B cell (primary cell): Measurements from ENCODE around the gene FRS3. TPM values are rescaled to one million over a fixed set of nuclear protein-coding genes. Genes with fewer than 3 reads are reported as not detected.

ENCODE experiments used
- ATAC-seq: fragments of 200-7000 bp; cut with Tn5 transposase; one replicate; pipeline ENCODE4 v1.10.0; 2021; ENCODE audit warnings: low read depth, mild to moderate bottlenecking, moderate number of reproducible peaks, moderate library complexity
- CTCF ChIA-PET: fragments of 350-600 bp; sonication (Branson Sonifier 250); formaldehyde crosslinking; loops from one replicate; lab custom pipeline; 2021; ENCODE audit warnings: antibody characterized with exemption, inconsistent platforms; lab: Charles Lee
- POLR2A ChIA-PET: fragments of 350-600 bp; sonication (Branson Sonifier 250); formaldehyde crosslinking; loops from one replicate; lab custom pipeline; 2021; ENCODE audit warnings: antibody characterized with exemption; lab: Charles Lee
- DNase-seq: peaks from one replicate; pipeline ENCODE4 v3.0.0; 2013
- H2AFZ ChIP-seq: 2 replicates; pipeline ENCODE4 v1.6.1; 2012; ENCODE audit warnings: mild to moderate bottlenecking, low read depth, low read length; ENCODE audit not compliant: insufficient read depth, poor library complexity, severe bottlenecking
- H3K27ac ChIP-seq, 2 donors: 1 replicate in 1 of 2; 2 replicates in 1 of 2; pipeline ENCODE4 v1.5.1; 2012 to 2013; ENCODE audit warnings: low read length in 2 of 2, mild to moderate bottlenecking in 2 of 2, moderate library complexity in 1 of 2
- H3K27me3 ChIP-seq, 4 experiments: fragments of 200-600 bp in 1 of 4; sonication (generic) in 1 of 4; replicated peaks in 1 of 4; 1 replicate in 2 of 4; 2 replicates in 2 of 4; pipeline versions ENCODE4 v1.6.1 to v1.7.0; 2013 to 2016; ENCODE audit warnings: low read length in 3 of 4, mild to moderate bottlenecking in 2 of 4, mixed read lengths in 1 of 4, moderate library complexity in 1 of 4; ENCODE audit not compliant: insufficient read depth in 4 of 4, control insufficient read depth in 3 of 4; ENCODE audit errors: control extremely low read depth in 1 of 4
- H3K36me3 ChIP-seq, 2 experiments: replicated peaks in 1 of 2; 1 replicate in 1 of 2; 2 replicates in 1 of 2; pipeline versions ENCODE4 v1.6.1 to v1.7.1; 2013; ENCODE audit warnings: low read length in 1 of 2; ENCODE audit not compliant: insufficient read depth in 2 of 2, control insufficient read depth in 1 of 2; ENCODE audit errors: control extremely low read depth in 1 of 2, extremely low read depth in 1 of 2
- H3K4me1 ChIP-seq, 2 donors: fragments of 200-600 bp in 1 of 2; sonication (generic) in 1 of 2; 1 replicate in 1 of 2; 2 replicates in 1 of 2; pipeline versions ENCODE4 v1.5.1 to v1.6.1; 2013 to 2017; ENCODE audit warnings: low read length in 2 of 2; ENCODE audit not compliant: control insufficient read depth in 2 of 2, insufficient read depth in 2 of 2
- H3K4me2 ChIP-seq: replicated peaks from 2 replicates; pipeline ENCODE3; 2012; ENCODE audit warnings: mild to moderate bottlenecking, low read depth, low read length; ENCODE audit not compliant: poor library complexity, severe bottlenecking
- H3K4me3 ChIP-seq, 5 experiments: fragments of 200-600 bp in 1 of 5; sonication (generic) in 1 of 5; 1 replicate in 3 of 5; 2 replicates in 2 of 5; pipeline versions ENCODE4 v1.5.1 to v1.7.0; 2011 to 2016; ENCODE audit warnings: low read length in 4 of 5, mild to moderate bottlenecking in 4 of 5, low read depth in 2 of 5, control low read depth in 1 of 5, moderate library complexity in 1 of 5; ENCODE audit not compliant: insufficient read depth in 1 of 5; ENCODE audit errors: control extremely low read depth in 1 of 5, extremely low read depth in 1 of 5
- H3K79me2 ChIP-seq: fragments of 200-600 bp; sonication (generic); one replicate; pipeline ENCODE4 v1.6.0; 2016; ENCODE audit warnings: low read length; ENCODE audit not compliant: control insufficient read depth, insufficient read depth
- H3K9ac ChIP-seq: fragments of 200-600 bp; sonication (generic); 2 replicates; pipeline ENCODE4 v1.6.1; 2017; ENCODE audit warnings: mild to moderate bottlenecking, low read length, moderate library complexity
- H3K9me3 ChIP-seq, 3 donors: one replicate each; pipeline versions ENCODE4 v1.6.1 to v1.7.1; 2013; ENCODE audit warnings: low read length in 2 of 3; ENCODE audit not compliant: control insufficient read depth in 2 of 3, insufficient read depth in 1 of 3; ENCODE audit errors: control extremely low read depth in 1 of 3
- H4K20me1 ChIP-seq: 2 replicates; pipeline ENCODE4 v1.6.0; 2012; ENCODE audit warnings: mild to moderate bottlenecking, low read length; ENCODE audit not compliant: insufficient read depth, control insufficient read depth, poor library complexity, severe bottlenecking
- H3K27ac Mint-ChIP-seq: one replicate; pipeline ENCODE4 v1.8.0; 2021; ENCODE audit warnings: mixed read lengths
- H3K27me3 Mint-ChIP-seq: one replicate; pipeline ENCODE4 v1.8.0; 2021; ENCODE audit warnings: mixed read lengths
- H3K4me1 Mint-ChIP-seq: one replicate; pipeline ENCODE4 v1.8.0; 2021; ENCODE audit warnings: mixed read lengths
- H3K4me3 Mint-ChIP-seq: one replicate; pipeline ENCODE4 v1.8.0; 2021; ENCODE audit warnings: mixed read lengths
- H3K9me3 Mint-ChIP-seq: one replicate; pipeline ENCODE4 v1.8.0; 2022; ENCODE audit warnings: mixed read lengths; ENCODE audit not compliant: insufficient read depth
- EZH2 ChIP-seq: IDR thresholded peaks from 2 replicates; pipeline ENCODE4 v1.6.1; 2012; ENCODE audit warnings: borderline replicate concordance, low read depth, mild to moderate bottlenecking, moderate library complexity, low read length; ENCODE audit not compliant: insufficient read depth, poor library complexity, severe bottlenecking
- WGBS: methylation state at CpG from one replicate; pipeline ENCODE4 v1.1.5; 2013; ENCODE audit warnings: missing lambda C conversion rate; ENCODE audit not compliant: insufficient coverage; 5-methylcytosine and 5-hydroxymethylcytosine counted together
- intact Hi-C: fragments of 100-400 bp; cut with micrococcal nuclease; formaldehyde crosslinking; loops from one replicate; pipeline ENCODE4 v1.10.0; 2022
- polyA plus RNA-seq: library from polyadenylated mRNA; depleted of rRNA; stranded (reverse); fragments of >200 nt; gene quantifications from 2 replicates; pipeline ENCODE4 v1.2.3, GENCODE V29; 2012
- total RNA-seq, 2 donors: library from RNA; stranded (reverse); fragments of 120-200 nt in 1 of 2; gene quantifications; 1 replicate in 1 of 2; 2 replicates in 1 of 2; pipeline versions ENCODE4 v1.2.3 to v1.2.4, GENCODE V29; 2013 to 2022
- TF ChIP-seq, protein P1 (sequence below): fragments of 200-600 bp; IDR thresholded peaks from one replicate; pipeline ENCODE4 v1.8.0; 2022; ENCODE audit warnings: antibody characterized with exemption, mild to moderate bottlenecking

The FRS3 gene
- total and polyA plus RNA-seq, 2 donors (not counting 1 experiment from before 2014, with no cell fraction given) = 9.8 to 12.0 TPM

DNA sequence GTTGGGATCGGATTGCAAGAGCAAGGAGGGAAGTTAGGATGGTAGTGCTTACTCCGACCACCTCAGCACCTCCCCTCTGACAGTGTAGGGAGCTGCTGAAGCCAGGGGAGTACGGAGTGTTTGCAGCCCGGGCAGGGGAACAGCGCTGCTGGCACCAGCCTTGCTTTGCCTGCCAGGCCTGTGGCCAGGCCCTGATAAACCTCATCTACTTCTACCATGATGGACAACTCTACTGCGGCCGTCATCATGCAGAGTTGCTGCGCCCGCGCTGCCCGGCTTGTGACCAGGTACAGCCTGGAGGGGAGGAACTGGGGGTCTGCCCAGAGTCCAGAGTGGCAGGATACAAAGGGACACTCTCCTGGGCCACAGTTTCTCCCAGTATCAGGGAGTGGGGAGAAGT is 5.6 kb upstream of the FRS3 start:
- Mint-ChIP-seq H3K9me3 (no peaks in the 10 kb centered on the region), H3K27ac (no peak overlapping the region), H3K27me3 (no peaks in the 10 kb centered on the region), H3K4me3 (peak overlapping the region; percentile 44), H3K4me1 (peaks cover 40% of the 10 kb centered on the region)
- no peak overlapping the region for H3K4me2 ChIP-seq
- ChIA-PET POLR2A (interaction anchor here (0.6 to 1.1 kb wide), 2 partner anchors 136 to 1160 kb away, joined by 4 to 5 read pairs; partner anchors contain the start of genes BYSL and MED20), CTCF (interaction anchor here (0.6 to 10.0 kb wide), 17 partner anchors 8 to 507 kb away, joined by 3 to 198 read pairs (median 5); partner anchors contain the start of genes BYSL, MED20, TAF8 and TFEB)
- no peak overlapping the region for H2AFZ ChIP-seq
- no peak for TF ChIP-seq EZH2
- TF ChIP-seq, protein P1, sequence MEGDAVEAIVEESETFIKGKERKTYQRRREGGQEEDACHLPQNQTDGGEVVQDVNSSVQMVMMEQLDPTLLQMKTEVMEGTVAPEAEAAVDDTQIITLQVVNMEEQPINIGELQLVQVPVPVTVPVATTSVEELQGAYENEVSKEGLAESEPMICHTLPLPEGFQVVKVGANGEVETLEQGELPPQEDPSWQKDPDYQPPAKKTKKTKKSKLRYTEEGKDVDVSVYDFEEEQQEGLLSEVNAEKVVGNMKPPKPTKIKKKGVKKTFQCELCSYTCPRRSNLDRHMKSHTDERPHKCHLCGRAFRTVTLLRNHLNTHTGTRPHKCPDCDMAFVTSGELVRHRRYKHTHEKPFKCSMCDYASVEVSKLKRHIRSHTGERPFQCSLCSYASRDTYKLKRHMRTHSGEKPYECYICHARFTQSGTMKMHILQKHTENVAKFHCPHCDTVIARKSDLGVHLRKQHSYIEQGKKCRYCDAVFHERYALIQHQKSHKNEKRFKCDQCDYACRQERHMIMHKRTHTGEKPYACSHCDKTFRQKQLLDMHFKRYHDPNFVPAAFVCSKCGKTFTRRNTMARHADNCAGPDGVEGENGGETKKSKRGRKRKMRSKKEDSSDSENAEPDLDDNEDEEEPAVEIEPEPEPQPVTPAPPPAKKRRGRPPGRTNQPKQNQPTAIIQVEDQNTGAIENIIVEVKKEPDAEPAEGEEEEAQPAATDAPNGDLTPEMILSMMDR = no peak
- H3K27ac ChIP-seq = no peak overlapping the region
- no peak overlapping the region for H3K9ac ChIP-seq
- WGBS = 100% methylated on average over 9 of the region's 11 CpGs
- H3K4me3 ChIP-seq = no peak overlapping the region
- peaks cover 14% of the 10 kb centered on the region for H4K20me1 ChIP-seq
- no peak for ATAC-seq
- intact Hi-C loops = loop anchor here (10.0 kb wide), 1 partner anchor 940 kb away; the partner anchor contains the start of gene PRPH2
- H3K9me3 ChIP-seq = no peaks in the 10 kb centered on the region
- H3K36me3 ChIP-seq = peaks cover 0 to 15% of the 10 kb centered on the region in 2 experiments
- no peaks in the 10 kb centered on the region for H3K27me3 ChIP-seq
- peaks cover 23 to 38% of the 10 kb centered on the region in 2 donors for H3K4me1 ChIP-seq
- H3K79me2 ChIP-seq = peaks cover 21% of the 10 kb centered on the region
- DNase-seq = no peak

DNA sequence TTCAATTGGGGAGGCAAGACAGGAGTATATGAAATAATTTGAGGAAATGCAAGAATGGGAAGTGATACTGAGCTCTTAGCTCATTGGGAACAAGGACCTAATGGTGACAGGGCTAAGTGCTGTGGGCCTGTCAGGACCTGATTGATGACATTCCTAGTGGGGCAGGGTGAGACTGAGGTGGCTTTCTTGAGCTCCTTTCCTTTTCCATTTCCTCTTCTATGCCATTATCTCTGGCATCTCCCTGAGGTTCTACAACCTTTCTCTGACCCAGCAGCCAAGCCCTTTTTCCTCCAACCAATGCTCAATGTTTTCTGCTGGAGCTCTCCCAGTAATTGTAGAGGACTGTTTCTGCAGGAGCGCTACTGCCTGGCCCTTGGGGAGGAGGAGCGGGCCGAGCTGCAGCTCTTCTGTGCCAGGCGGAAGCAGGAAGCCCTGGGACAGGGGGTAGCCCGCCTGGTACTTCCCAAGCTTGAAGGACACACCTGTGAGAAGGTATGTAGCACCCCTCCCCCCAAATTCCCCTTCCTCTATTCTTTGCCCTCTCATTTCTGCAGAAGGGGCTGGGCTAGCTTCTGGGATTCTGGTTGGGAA is 5.0 kb upstream of the FRS3 start:
- H3K36me3 ChIP-seq = peaks cover 0 to 9% of the 10 kb centered on the region in 2 experiments
- H4K20me1 ChIP-seq = peaks cover 14% of the 10 kb centered on the region
- no peak overlapping the region for H3K9ac ChIP-seq
- no peak overlapping the region for H2AFZ ChIP-seq
- intact Hi-C loops = loop anchor here (10.0 kb wide), 1 partner anchor 940 kb away; the partner anchor contains the start of gene PRPH2
- peak; percentile 43 for DNase-seq
- ChIA-PET CTCF (interaction anchor here (0.7 to 10.0 kb wide), 12 partner anchors 9 to 432 kb away, joined by 3 to 198 read pairs (median 4); partner anchors contain the start of genes BYSL, MED20, TAF8 and USP49), POLR2A (no interaction called here)
- H3K27me3 ChIP-seq = no peaks in the 10 kb centered on the region
- Mint-ChIP-seq H3K9me3 (no peaks in the 10 kb centered on the region), H3K27me3 (no peaks in the 10 kb centered on the region), H3K4me1 (peaks cover 43% of the 10 kb centered on the region), H3K27ac (no peak overlapping the region), H3K4me3 (peak overlapping the region; percentile 44)
- TF ChIP-seq, protein P1 = no peak
- no peak for TF ChIP-seq EZH2
- no peaks in the 10 kb centered on the region for H3K9me3 ChIP-seq
- H3K4me1 ChIP-seq = peaks cover 23 to 38% of the 10 kb centered on the region in 2 donors
- H3K4me3 ChIP-seq = no peak overlapping the region
- no peak for ATAC-seq
- H3K27ac ChIP-seq = no peak overlapping the region
- whole genome bisulfite sequencing = 82% methylated on average over 4 of the region's 5 CpGs
- H3K79me2 ChIP-seq = peaks cover 18% of the 10 kb centered on the region
- no peak overlapping the region for H3K4me2 ChIP-seq
